OCI-LY7 (cell line): ENCODE data around the gene CDH23. TPM values are rescaled to one million over a fixed set of nuclear protein-coding genes. Genes with fewer than 3 reads are reported as not detected.

ENCODE experiments used
- BruUV-seq: library from RNA; stranded (reverse); fragments of 400-500 nt; replicated peaks from 2 replicates; lab custom pipeline; 2021; lab: Mats Ljungman, UMichigan
- CTCF ChIA-PET: fragments of 300-600 bp; sonication (Branson Sonifier 250); formaldehyde crosslinking; loops from one replicate; lab custom pipeline; 2022; ENCODE audit warnings: antibody characterized with exemption; ENCODE audit not compliant: unreplicated experiment; lab: Charles Lee
- POLR2A ChIA-PET: fragments of 300-600 bp; sonication (Branson Sonifier 250); formaldehyde crosslinking; loops from one replicate; lab custom pipeline; 2022; ENCODE audit warnings: antibody characterized with exemption; lab: Charles Lee
- DNase-seq: peaks from one replicate; pipeline ENCODE4 v3.0.0-alpha.2; 2015; ENCODE audit warnings: low spot score
- H2AFZ ChIP-seq: fragments of 200-600 bp; sonication (generic), shearing (Covaris generic); 2 replicates; pipeline ENCODE4 v1.6.1; 2014; ENCODE audit warnings: mild to moderate bottlenecking, antibody characterized with exemption, low read length, moderate library complexity
- H3K27ac ChIP-seq: fragments of 200-600 bp; sonication (generic); 2 replicates; pipeline ENCODE4 v1.5.1; 2014; ENCODE audit warnings: mixed run types, low read depth, mild to moderate bottlenecking, moderate library complexity, low read length, inconsistent platforms; ENCODE audit not compliant: poor library complexity, severe bottlenecking
- H3K36me3 ChIP-seq: fragments of 200-600 bp; sonication (generic); 2 replicates; pipeline ENCODE4 v1.6.1; 2014; ENCODE audit warnings: mild to moderate bottlenecking, antibody characterized with exemption, low read length, moderate library complexity, mixed read lengths; ENCODE audit not compliant: insufficient read depth
- H3K4me1 ChIP-seq: fragments of 200-600 bp; sonication (generic); 2 replicates; pipeline ENCODE4 v1.5.1; 2014; ENCODE audit warnings: mild to moderate bottlenecking, low read length; ENCODE audit not compliant: insufficient read depth, poor library complexity, severe bottlenecking
- H3K4me2 ChIP-seq: fragments of 200-600 bp; sonication (generic); 2 replicates; pipeline ENCODE4 v1.6.1; 2014; ENCODE audit warnings: mild to moderate bottlenecking, low read length
- H3K4me3 ChIP-seq: fragments of 200-600 bp; sonication (generic); 2 replicates; pipeline ENCODE4 v1.5.1; 2014; ENCODE audit warnings: mild to moderate bottlenecking, low read depth, low read length; ENCODE audit not compliant: poor library complexity, severe bottlenecking
- H3K79me2 ChIP-seq: fragments of 200-600 bp; sonication (generic); 2 replicates; pipeline ENCODE4 v1.6.1; 2016; ENCODE audit warnings: low read depth, mild to moderate bottlenecking, low read length, moderate library complexity, mixed read lengths; ENCODE audit not compliant: insufficient read depth
- H3K9me2 ChIP-seq: fragments of 200-600 bp; sonication (generic); 2 replicates; pipeline ENCODE4 v1.6.1; 2016; ENCODE audit warnings: mild to moderate bottlenecking, low read length, mixed read lengths; ENCODE audit not compliant: insufficient read depth
- H3K9me3 ChIP-seq: fragments of 200-600 bp; sonication (generic); 2 replicates; pipeline ENCODE4 v1.6.1; 2014; ENCODE audit warnings: mild to moderate bottlenecking, mixed run types, low read length, mixed read lengths
- H4K20me1 ChIP-seq: fragments of 200-600 bp; sonication (generic); 2 replicates; pipeline ENCODE4 v1.6.1; 2014; ENCODE audit warnings: mild to moderate bottlenecking, antibody characterized with exemption, low read length, moderate library complexity, mixed read lengths; ENCODE audit not compliant: insufficient read depth
- CTCF ChIP-seq: fragments of 200-600 bp; sonication (generic); conservative IDR thresholded peaks from 2 replicates; pipeline ENCODE4 v1.5.1; 2014; ENCODE audit warnings: mild to moderate bottlenecking, antibody characterized with exemption, low read length, moderate library complexity, mixed read lengths
- EZH2phosphoT487 ChIP-seq: fragments of 200-600 bp; sonication (generic); IDR thresholded peaks from 2 replicates; pipeline ENCODE4 v1.6.1; 2018; ENCODE audit warnings: low read depth, borderline replicate concordance, mild to moderate bottlenecking, mixed run types, antibody characterized with exemption, low read length, moderate library complexity, mixed read lengths
- intact Hi-C: fragments of 100-400 bp; cut with micrococcal nuclease; formaldehyde crosslinking; loops from one replicate; pipeline ENCODE4 v1.10.0; 2022; ENCODE audit not compliant: unreplicated experiment
- total RNA-seq, 2 experiments: library from RNA; depleted of rRNA in 1 of 2; stranded (reverse); fragments of >200 nt in 1 of 2; shearing (Covaris generic) in 1 of 2; gene quantifications; 2 replicates each; pipeline ENCODE4 v1.2.3, GENCODE V29; 2014 to 2022

Gene CDH23
- total RNA-seq, 2 experiments from 2014 or later = 0.92 to 9.9 TPM

DNA sequence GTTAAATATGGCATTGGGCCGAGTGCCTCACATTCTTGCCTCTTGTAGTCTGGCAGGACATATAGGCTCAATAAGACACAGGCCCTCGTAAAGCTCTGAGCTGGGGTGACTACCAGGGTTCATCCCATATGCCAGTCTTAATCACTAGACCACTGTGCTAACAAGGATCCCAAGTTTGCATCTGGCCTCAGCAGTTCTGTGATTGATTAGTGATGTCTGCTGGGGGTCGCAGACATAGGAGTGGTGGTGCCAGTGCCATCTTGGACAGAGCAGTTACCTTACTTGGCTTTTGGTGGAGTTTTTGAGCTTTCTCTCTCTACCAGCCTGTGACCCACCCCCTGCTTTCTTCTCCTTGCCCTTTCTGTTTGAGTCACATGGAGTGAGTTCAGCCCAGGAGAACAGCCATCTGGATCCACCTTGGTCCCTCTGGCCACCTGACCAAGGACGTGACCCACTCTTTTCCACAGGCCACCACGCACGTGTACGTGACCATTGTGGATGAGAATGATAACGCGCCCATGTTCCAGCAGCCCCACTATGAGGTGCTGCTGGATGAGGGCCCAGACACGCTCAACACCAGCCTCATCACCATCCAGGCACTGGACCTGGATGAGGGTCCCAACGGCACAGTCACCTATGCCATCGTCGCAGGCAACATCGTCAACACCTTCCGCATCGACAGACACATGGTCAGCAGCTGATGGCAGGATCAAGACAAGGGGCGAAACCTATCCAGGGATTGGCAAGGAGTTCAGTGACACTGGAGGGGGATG lies 380.7 kb downstream of the CDH23 start:
- H3K79me2 ChIP-seq = no peaks in the 10 kb centered on the region
- no TSS peak for BruUV-seq
- H3K9me3 ChIP-seq = no peaks in the 10 kb centered on the region
- H3K9me2 ChIP-seq = no peaks in the 10 kb centered on the region
- H3K27ac ChIP-seq = no peak overlapping the region
- no peaks in the 10 kb centered on the region for H3K36me3 ChIP-seq
- no peak for TF ChIP-seq EZH2phosphoT487
- no peak for TF ChIP-seq CTCF
- no peak overlapping the region for H2AFZ ChIP-seq
- ChIA-PET CTCF (no interaction called here), POLR2A (interaction anchor here (0.5 kb wide), 1 partner anchor 24 kb away, joined by 6 read pairs; no protein-coding TSS in a partner anchor)
- DNase-seq = no peak
- H3K4me2 ChIP-seq = no peak overlapping the region
- H3K4me3 ChIP-seq = no peak overlapping the region
- intact Hi-C loops = no loop called here
- peaks cover 44% of the 10 kb centered on the region for H3K4me1 ChIP-seq
- H4K20me1 ChIP-seq = no peaks in the 10 kb centered on the region

- DNase-seq = no peak
- Histone ChIP-seq H3K79me2 (no peaks in the 10 kb centered on the region), H3K4me2 (no peak overlapping the region), H4K20me1 (no peaks in the 10 kb centered on the region), H3K4me1 (peaks cover 35% of the 10 kb centered on the region), H3K4me3 (no peak overlapping the region), H3K9me3 (no peaks in the 10 kb centered on the region), H3K27ac (no peak overlapping the region), H3K36me3 (no peaks in the 10 kb centered on the region), H2AFZ (no peak overlapping the region), H3K9me2 (no peaks in the 10 kb centered on the region)
- no peak for TF ChIP-seq CTCF
- no peak for TF ChIP-seq EZH2phosphoT487
- intact Hi-C loops = no loop called here
- no TSS peak for BruUV-seq
- POLR2A ChIA-PET = interaction anchor here (1.1 kb wide), 1 partner anchor 40 kb away, joined by 3 read pairs; no protein-coding TSS in a partner anchor
- CTCF ChIA-PET = interaction anchor here (0.5 kb wide), 1 partner anchor 34 kb away, joined by 5 read pairs; no protein-coding TSS in a partner anchor
These were observed 381.5 kb downstream of the CDH23 start for GRCh38 chr10:71778071-71778825.
